DMS79 treated with DMSO at 0.1 percent for 48 hours (cell line): ENCODE measurements around the gene CUX1.

ENCODE experiments used
- DNase-seq: peaks from one replicate; lab custom pipeline; 2025; lab: John Stamatoyannopoulos, UW

The CUX1 gene

GRCh38 chr7:102073931-102074880, 256.8 kb downstream of the CUX1 start:
- DNase-seq, result no peak

GRCh38 chr7:102075126-102075525, 257.7 kb downstream of the CUX1 start:
- DNase-seq, result no peak

- no peak for DNase-seq
Measured at GRCh38 chr7:102075553-102076135, 258.2 kb downstream of the CUX1 start.

- DNase-seq, result no peak
Measured at GRCh38 chr7:102077081-102077480, 259.7 kb downstream of the CUX1 start.

- DNase-seq, result no peak
Measured at GRCh38 chr7:102079140-102080018, 262.0 kb downstream of the CUX1 start.

GRCh38 chr7:102080019-102080433, 262.6 kb downstream of the CUX1 start:
- no peak for DNase-seq

GRCh38 chr7:102080434-102081243, 263.2 kb downstream of the CUX1 start:
- DNase-seq, result no peak

- no peak for DNase-seq
Measured at GRCh38 chr7:102081244-102081627, 263.8 kb downstream of the CUX1 start.

- no peak for DNase-seq
Measured at GRCh38 chr7:102082693-102083368, 265.4 kb downstream of the CUX1 start.

GRCh38 chr7:102085218-102085772, 267.9 kb downstream of the CUX1 start:
- DNase-seq, result no peak

- DNase-seq, result no peak
Measured at GRCh38 chr7:102089175-102090098, 272.0 kb downstream of the CUX1 start.

- DNase-seq, result no peak
Measured at GRCh38 chr7:102093599-102094315, 276.3 kb downstream of the CUX1 start.

- no peak for DNase-seq
Measured at GRCh38 chr7:102094316-102094650, 276.9 kb downstream of the CUX1 start.

GRCh38 chr7:102095321-102096011, 278.0 kb downstream of the CUX1 start:
- DNase-seq, result no peak

- DNase-seq, result no peak
Measured at GRCh38 chr7:102096012-102096332, 278.5 kb downstream of the CUX1 start.

GRCh38 chr7:102096706-102097427, 279.4 kb downstream of the CUX1 start:
- no peak for DNase-seq

- no peak for DNase-seq
Measured at GRCh38 chr7:102097601-102098161, 280.3 kb downstream of the CUX1 start.

- DNase-seq, result no peak
Measured at GRCh38 chr7:102098986-102099385, 281.6 kb downstream of the CUX1 start.
